PC-3 (cell line): ENCODE data around the gene IGF1.

ENCODE experiments used
- CTCF ChIP-seq: fragments of 300-600 bp; sonication (generic); conservative IDR thresholded peaks from 2 replicates; pipeline ENCODE4 v1.5.1; 2017; ENCODE audit warnings: antibody characterized with exemption, low read depth, mild to moderate bottlenecking, low read length
- EZH2 ChIP-seq: fragments of 300-600 bp; sonication (generic); IDR thresholded peaks from one replicate; pipeline ENCODE4 v1.6.1; 2017; ENCODE audit warnings: antibody characterized with exemption, mild to moderate bottlenecking, low read length; ENCODE audit not compliant: unreplicated experiment

DNA sequence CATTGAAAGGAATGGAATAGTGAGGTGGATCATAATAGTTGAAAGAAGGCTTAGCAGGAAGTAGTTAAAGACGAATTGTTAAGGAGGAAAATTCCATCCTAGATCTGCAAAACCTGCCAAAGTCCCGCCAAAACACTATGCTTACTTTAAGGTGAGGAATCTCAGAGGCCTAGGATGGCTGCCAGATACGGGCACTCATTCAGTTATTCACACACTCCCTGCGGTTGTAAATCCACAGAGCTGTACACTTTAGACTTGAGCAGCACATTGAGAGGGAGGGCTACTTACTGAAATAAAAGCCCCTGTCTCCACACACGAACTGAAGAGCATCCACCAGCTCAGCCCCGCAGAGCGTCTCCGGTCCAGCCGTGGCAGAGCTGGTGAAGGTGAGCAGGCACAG is 5.0 kb downstream of the IGF1 start:
- no peak for TF ChIP-seq CTCF
- TF ChIP-seq EZH2: no peak
